Measurements from ENCODE around the gene FOXF1. TPM values are rescaled to one million over a fixed set of nuclear protein-coding genes. Genes with fewer than 3 reads are reported as not detected.

Gene FOXF1
- total RNA-seq, 1 donor from 2014 or later: not detected

DNA sequence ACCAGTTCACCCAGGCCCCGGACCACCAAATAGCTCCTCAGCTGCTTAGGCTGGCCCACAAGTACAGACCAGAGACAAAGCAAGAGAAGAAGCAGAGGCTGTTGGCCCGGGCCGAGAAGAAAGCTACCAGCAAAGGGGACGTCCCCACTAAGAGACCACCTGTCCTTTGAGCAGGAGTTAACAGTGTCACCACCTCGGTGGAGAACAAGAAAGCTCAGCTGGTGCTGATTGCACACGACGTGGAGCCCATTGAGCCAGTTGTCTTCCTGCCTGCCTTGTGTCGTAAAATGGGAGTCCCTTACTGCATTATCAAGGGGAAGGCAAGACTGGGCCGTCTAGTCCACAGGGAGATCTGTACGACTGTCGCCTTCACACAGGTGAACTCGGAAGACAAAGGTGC lies 15.4 kb downstream of the FOXF1 start:
- H3K36me3 Mint-ChIP-seq: no peaks in the 10 kb centered on the region
- Histone ChIP-seq H3K79me2 (ENCODE audit: low read depth) (no peaks in the 10 kb centered on the region), H3K27me3 (peaks cover 14% of the 10 kb centered on the region), H4K20me1 (ENCODE audit: low read depth) (no peaks in the 10 kb centered on the region), H3K9me3 (ENCODE audit: low read depth) (no peaks in the 10 kb centered on the region), H3K9ac (no peak overlapping the region), H2AFZ (replicated peaks) (no peak overlapping the region), H3K4me1 (no peaks in the 10 kb centered on the region), H3K4me3 (no peak overlapping the region), H3K4me2 (no peak overlapping the region), H3F3A (ENCODE audit: low read depth) (no peaks in the 10 kb centered on the region), H3K36me3 (no peaks in the 10 kb centered on the region), H3K27ac (no peak overlapping the region)
- DNase-seq (ENCODE audit: low spot score): no peak
- no peak overlapping the region for H3K4me3 Mint-ChIP-seq
- TF ChIP-seq EZH2phosphoT487 (IDR thresholded peaks at IDR 0.05): no peak
- no peak overlapping the region for H3K27ac Mint-ChIP-seq
- no peaks in the 10 kb centered on the region for H3K4me1 Mint-ChIP-seq
- H3K9me3 Mint-ChIP-seq: no peaks in the 10 kb centered on the region
- H3K27me3 Mint-ChIP-seq (ENCODE audit: insufficient read depth, low read depth): peaks cover 28% of the 10 kb centered on the region

DNA sequence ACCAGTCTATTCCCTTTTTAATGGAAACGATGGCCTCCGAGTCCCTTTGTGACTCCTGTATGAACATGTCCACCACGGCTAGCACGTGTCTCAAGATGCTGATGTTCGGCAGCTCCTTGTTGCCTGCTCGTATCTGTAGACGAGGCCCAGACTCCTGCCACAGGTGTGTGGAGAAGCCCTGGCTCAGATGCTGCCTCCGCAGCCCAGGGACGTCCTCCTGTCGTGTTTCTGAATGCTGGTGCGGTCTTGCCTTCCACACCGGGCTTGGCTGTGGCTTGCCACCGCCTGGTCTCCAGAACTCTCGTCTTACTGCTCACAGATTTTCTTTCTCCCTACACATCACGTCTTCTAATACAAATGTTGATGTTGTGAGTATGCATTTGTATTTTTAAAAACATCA lies 17.0 kb downstream of the FOXF1 start:
- H3K27me3 Mint-ChIP-seq (ENCODE audit: insufficient read depth, low read depth): peaks cover 20% of the 10 kb centered on the region
- no peak overlapping the region for H3K4me3 Mint-ChIP-seq
- Histone ChIP-seq H3F3A (ENCODE audit: low read depth) (no peaks in the 10 kb centered on the region), H3K9me3 (ENCODE audit: low read depth) (no peaks in the 10 kb centered on the region), H3K27me3 (no peaks in the 10 kb centered on the region), H4K20me1 (ENCODE audit: low read depth) (no peaks in the 10 kb centered on the region), H3K4me2 (no peak overlapping the region), H3K9ac (no peak overlapping the region), H3K36me3 (no peaks in the 10 kb centered on the region), H3K79me2 (ENCODE audit: low read depth) (no peaks in the 10 kb centered on the region), H2AFZ (replicated peaks) (no peak overlapping the region), H3K27ac (no peak overlapping the region), H3K4me3 (no peak overlapping the region), H3K4me1 (no peaks in the 10 kb centered on the region)
- DNase-seq (ENCODE audit: low spot score): no peak
- no peaks in the 10 kb centered on the region for H3K36me3 Mint-ChIP-seq
- TF ChIP-seq EZH2 (IDR thresholded peaks at IDR 0.05) (no peak), CTCF (IDR thresholded peaks at IDR 0.05) (no peak), EZH2phosphoT487 (IDR thresholded peaks at IDR 0.05) (no peak)
- H3K9me3 Mint-ChIP-seq: no peaks in the 10 kb centered on the region
- no peaks in the 10 kb centered on the region for H3K4me1 Mint-ChIP-seq
- no peak overlapping the region for H3K27ac Mint-ChIP-seq

DNA sequence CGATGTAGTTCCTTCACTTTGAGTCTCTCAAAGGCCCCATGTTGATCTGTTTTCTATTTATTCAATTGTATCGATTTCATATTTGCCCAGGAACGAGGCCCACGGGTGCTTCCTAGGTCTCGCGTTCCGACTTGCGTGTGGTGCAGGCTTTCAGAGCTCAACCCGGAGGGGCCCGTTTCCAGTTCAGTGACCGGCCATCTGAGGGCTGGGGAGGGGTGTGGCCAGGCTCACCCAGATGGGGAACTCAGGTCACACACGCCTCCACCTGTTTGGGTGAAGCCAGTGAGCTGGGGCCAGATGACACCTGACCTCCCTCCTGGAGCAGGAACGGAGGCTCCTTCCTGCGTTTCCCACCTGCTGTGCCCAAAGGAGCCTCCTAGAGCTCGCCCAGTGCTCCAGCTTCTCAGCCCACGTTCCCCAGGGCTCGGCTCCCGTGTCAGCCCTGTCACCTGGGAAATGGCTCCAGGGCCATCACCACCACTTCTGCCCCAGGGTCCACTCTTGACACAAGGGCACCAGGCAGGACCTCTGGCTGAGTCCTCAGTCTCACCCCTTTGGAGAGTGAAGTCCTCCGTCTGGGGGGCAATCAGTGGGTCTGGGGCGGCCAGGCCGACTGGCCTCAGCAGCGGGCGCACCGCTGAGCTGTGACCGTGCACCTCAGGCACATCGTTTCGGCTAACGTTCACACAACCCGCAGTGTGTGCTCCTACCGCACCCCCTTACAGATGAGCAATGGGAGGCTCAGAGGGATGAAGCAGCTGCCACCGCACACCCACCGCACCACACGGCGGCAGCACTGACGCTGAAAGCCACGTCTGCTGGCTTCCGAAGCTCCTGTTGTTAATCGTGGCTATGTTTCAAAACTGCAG lies 18.0 kb downstream of the FOXF1 start:
- no peak overlapping the region for H3K4me3 ChIP-seq
- H3F3A ChIP-seq (ENCODE audit: low read depth): no peaks in the 10 kb centered on the region
- Mint-ChIP-seq H3K27me3 (ENCODE audit: insufficient read depth, low read depth) (peaks cover 20% of the 10 kb centered on the region), H3K9me3 (no peaks in the 10 kb centered on the region), H3K36me3 (no peaks in the 10 kb centered on the region), H3K4me1 (peaks cover 3% of the 10 kb centered on the region), H3K4me3 (no peak overlapping the region), H3K27ac (no peak overlapping the region)
- no peaks in the 10 kb centered on the region for H3K79me2 ChIP-seq (ENCODE audit: low read depth)
- no peaks in the 10 kb centered on the region for H3K27me3 ChIP-seq
- no peak for TF ChIP-seq EZH2 (IDR thresholded peaks at IDR 0.05)
- no peak overlapping the region for H3K9ac ChIP-seq
- no peaks in the 10 kb centered on the region for H3K36me3 ChIP-seq
- H3K27ac ChIP-seq: no peak overlapping the region
- no peak overlapping the region for H2AFZ ChIP-seq (replicated peaks)
- DNase-seq (ENCODE audit: low spot score): no peak
- no peaks in the 10 kb centered on the region for H3K9me3 ChIP-seq (ENCODE audit: low read depth)
- no peaks in the 10 kb centered on the region for H4K20me1 ChIP-seq (ENCODE audit: low read depth)
- no peak overlapping the region for H3K4me2 ChIP-seq
- no peaks in the 10 kb centered on the region for H3K4me1 ChIP-seq

- Histone ChIP-seq H3K9ac (no peak overlapping the region), H3K4me3 (no peak overlapping the region), H3K27me3 (no peaks in the 10 kb centered on the region), H3F3A (ENCODE audit: low read depth) (no peaks in the 10 kb centered on the region), H3K4me2 (no peak overlapping the region), H3K79me2 (ENCODE audit: low read depth) (no peaks in the 10 kb centered on the region), H3K36me3 (no peaks in the 10 kb centered on the region), H4K20me1 (ENCODE audit: low read depth) (no peaks in the 10 kb centered on the region), H2AFZ (replicated peaks) (no peak overlapping the region), H3K27ac (no peak overlapping the region), H3K9me3 (ENCODE audit: low read depth) (no peaks in the 10 kb centered on the region), H3K4me1 (no peaks in the 10 kb centered on the region)
- Mint-ChIP-seq H3K27ac (no peak overlapping the region), H3K36me3 (no peaks in the 10 kb centered on the region), H3K9me3 (no peaks in the 10 kb centered on the region), H3K27me3 (ENCODE audit: insufficient read depth, low read depth) (peaks cover 16% of the 10 kb centered on the region), H3K4me3 (peak overlapping the region; percentile 18), H3K4me1 (peaks cover 7% of the 10 kb centered on the region)
- no peak for DNase-seq (ENCODE audit: low spot score)
- TF ChIP-seq EZH2phosphoT487 (IDR thresholded peaks at IDR 0.05) (no peak), EZH2 (IDR thresholded peaks at IDR 0.05) (no peak), CTCF (IDR thresholded peaks at IDR 0.05) (no peak)
These were observed 18.8 kb downstream of the FOXF1 start for GRCh38 chr16:86529160-86529559.

All from neural progenitor cell (in vitro differentiated cells).